Activated T-cell treated with anti-CD3 and anti-CD28 coated beads for 48 hours (primary cell): Measurements from ENCODE around the gene TICAM2.
A peak's percentile ranks its signal among the peaks of the same experiment; 100 is the strongest.

Source experiments
- DNase-seq: peaks from one replicate; pipeline ENCODE4 v3.0.0-alpha.2; 2020; ENCODE audit warnings: low read depth

Gene TICAM2

GRCh38 chr5:115568668-115569067 lies 33.6 kb downstream of the TICAM2 start:
- DNase-seq = no peak

GRCh38 chr5:115565233-115565632 lies 37.0 kb downstream of the TICAM2 start:
- no peak for DNase-seq

GRCh38 chr5:115561176-115561575 lies 41.1 kb downstream of the TICAM2 start:
- no peak for DNase-seq

GRCh38 chr5:115559524-115559923 lies 42.8 kb downstream of the TICAM2 start:
- no peak for DNase-seq

GRCh38 chr5:115558388-115558956 lies 43.8 kb downstream of the TICAM2 start:
- DNase-seq = no peak

- DNase-seq = no peak
These were observed 44.5 kb downstream of the TICAM2 start for GRCh38 chr5:115557667-115558387.

GRCh38 chr5:115556276-115556675 lies 46.0 kb downstream of the TICAM2 start:
- DNase-seq = no peak

GRCh38 chr5:115555084-115555633 lies 47.1 kb downstream of the TICAM2 start:
- DNase-seq = no peak

GRCh38 chr5:115553082-115553481 lies 49.2 kb downstream of the TICAM2 start:
- DNase-seq = no peak

- no peak for DNase-seq
These were observed 50.9 kb downstream of the TICAM2 start for GRCh38 chr5:115551415-115551814.

GRCh38 chr5:115549154-115549553 lies 53.1 kb downstream of the TICAM2 start:
- DNase-seq = no peak

GRCh38 chr5:115548683-115549082 lies 53.6 kb downstream of the TICAM2 start:
- DNase-seq = no peak

- DNase-seq = no peak
These were observed 56.9 kb downstream of the TICAM2 start for GRCh38 chr5:115545351-115545882.

GRCh38 chr5:115544436-115545350 lies 57.6 kb downstream of the TICAM2 start, which contains the start of gene FEM1C:
Gene FEM1C, minus strand, starts transcription at chr5:115544775. Its CDS starts 1,282 bp downstream, at chr5:115543493.
- peak; percentile 97 for DNase-seq

- DNase-seq = peak; percentile 27
These were observed 58.2 kb downstream of the TICAM2 start for GRCh38 chr5:115544043-115544435.

GRCh38 chr5:115543365-115544042 lies 58.8 kb downstream of the TICAM2 start:
- no peak for DNase-seq

- no peak for DNase-seq
These were observed 59.5 kb downstream of the TICAM2 start for GRCh38 chr5:115542651-115543364.

GRCh38 chr5:115542086-115542485 lies 60.2 kb downstream of the TICAM2 start:
- DNase-seq = no peak

GRCh38 chr5:115541611-115542010 lies 60.7 kb downstream of the TICAM2 start:
- DNase-seq = no peak

- DNase-seq = no peak
These were observed 66.7 kb downstream of the TICAM2 start for GRCh38 chr5:115535479-115536035.

GRCh38 chr5:115532517-115532916 lies 69.8 kb downstream of the TICAM2 start:
- no peak for DNase-seq
